ENCODE results near the gene SPOP. TPM values are rescaled to one million over a fixed set of nuclear protein-coding genes. Genes with fewer than 3 reads are reported as not detected.

The SPOP gene
- total RNA-seq, 1 donor, result 59.2 TPM

DNA sequence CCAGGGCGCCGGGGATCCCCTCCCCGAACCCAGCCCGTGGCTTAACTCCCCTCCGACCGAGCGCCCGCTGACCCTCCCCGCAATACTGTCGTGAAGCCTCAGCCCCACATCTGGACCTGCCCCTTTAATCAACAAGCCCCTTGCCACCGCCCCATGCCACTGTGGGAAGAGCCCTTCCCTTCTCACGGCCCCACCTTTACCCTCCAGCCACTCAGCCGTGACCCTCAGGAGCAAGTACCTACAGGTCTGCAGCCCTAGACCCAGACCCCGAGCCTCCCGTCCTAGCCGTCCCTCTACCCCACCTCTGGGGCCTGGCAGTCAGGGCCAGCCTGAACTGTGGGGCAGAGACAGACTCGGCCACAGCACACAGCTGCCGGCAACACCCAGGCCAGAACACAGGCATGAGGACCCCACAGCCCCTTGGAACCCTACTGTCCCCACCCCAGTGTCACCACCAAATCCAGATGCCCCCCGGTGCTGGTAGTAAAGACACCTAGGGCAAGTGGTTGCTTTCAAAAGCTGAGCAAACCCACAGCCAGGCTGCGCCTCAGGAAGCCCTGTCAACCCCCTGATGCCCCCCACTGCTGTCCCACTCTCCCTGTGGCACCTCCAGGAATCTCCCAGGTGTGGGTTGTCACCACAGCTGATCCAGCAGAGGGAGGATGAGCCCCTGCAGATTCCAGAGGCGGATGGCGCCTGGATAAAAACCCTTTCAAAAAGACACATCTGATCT lies 100.8 kb downstream of the SPOP start:
- DNase-seq (ENCODE audit: low read depth), result no peak
- peak overlapping the region; percentile 68 for H3K4me3 ChIP-seq (ENCODE audit: low read depth, low read length)
- TF ChIP-seq, protein P1, sequence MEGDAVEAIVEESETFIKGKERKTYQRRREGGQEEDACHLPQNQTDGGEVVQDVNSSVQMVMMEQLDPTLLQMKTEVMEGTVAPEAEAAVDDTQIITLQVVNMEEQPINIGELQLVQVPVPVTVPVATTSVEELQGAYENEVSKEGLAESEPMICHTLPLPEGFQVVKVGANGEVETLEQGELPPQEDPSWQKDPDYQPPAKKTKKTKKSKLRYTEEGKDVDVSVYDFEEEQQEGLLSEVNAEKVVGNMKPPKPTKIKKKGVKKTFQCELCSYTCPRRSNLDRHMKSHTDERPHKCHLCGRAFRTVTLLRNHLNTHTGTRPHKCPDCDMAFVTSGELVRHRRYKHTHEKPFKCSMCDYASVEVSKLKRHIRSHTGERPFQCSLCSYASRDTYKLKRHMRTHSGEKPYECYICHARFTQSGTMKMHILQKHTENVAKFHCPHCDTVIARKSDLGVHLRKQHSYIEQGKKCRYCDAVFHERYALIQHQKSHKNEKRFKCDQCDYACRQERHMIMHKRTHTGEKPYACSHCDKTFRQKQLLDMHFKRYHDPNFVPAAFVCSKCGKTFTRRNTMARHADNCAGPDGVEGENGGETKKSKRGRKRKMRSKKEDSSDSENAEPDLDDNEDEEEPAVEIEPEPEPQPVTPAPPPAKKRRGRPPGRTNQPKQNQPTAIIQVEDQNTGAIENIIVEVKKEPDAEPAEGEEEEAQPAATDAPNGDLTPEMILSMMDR (IDR thresholded peaks at IDR 0.05; ENCODE audit: insufficient read depth, low read depth, low read length), result no peak

DNA sequence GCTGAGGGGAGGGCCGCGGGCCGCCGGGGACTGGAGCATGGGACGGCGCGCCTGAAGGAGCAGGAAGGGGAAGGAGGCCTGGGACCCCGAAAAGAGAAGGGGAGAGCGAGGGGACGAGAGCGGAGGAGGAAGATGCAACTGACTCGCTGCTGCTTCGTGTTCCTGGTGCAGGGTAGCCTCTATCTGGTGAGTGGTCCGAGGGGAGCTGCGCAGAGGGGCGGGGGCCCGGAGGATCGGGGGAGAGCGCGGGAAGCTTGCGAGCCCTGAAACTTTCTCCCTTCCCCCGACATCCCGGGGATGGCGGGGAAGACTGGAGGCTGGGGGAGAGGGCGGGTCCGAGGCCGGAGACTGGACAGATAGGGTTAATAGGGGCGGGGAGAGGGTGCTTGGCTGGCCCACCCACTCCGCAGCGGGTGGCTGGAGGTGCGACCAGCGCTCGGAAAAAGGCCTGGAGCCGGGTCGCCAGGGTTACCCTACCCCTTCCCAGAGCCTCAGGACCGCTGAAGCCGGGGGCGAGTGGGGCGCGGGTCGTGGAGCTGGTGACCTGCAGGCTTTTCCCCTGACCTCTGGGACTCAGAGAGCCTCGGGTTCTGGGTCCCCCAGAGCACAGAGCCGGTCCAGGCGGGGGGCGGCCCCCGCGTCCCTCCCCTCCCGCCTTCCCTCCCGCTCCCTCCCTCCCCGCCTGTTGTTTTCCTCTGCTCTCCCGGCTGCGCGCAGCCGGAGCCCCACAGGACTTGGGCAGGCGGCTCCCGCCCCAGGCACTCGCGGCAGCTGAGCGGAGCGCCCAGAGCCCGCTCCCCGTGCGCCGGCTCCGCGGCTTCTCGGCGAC lies 101.6 kb downstream of the SPOP start:
- peak; percentile 51 for DNase-seq (ENCODE audit: low read depth)
- TF ChIP-seq, protein P1 (IDR thresholded peaks at IDR 0.05; ENCODE audit: insufficient read depth, low read depth, low read length), result no peak

DNA sequence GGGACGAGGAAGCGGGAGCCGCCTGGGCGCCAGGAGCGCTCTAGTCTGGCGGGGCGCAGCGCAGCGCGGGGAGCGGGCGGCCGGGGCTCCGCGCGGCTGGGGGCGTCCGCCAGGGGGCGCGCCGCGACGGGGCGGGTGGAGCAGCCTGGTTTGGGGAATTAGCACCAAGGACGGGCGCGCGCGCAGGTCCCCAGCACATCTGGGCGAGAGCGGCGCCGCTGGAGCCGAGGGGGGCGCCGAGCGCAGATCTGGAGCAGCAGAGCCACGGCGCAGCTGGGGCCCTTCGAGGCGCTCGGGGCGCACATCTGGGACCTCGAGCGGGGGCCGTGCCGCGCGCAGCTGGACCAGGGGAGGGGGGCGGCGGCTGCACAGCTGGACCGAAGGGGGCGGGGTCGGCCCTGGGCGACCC lies 102.2 kb downstream of the SPOP start, which contains the start of gene NXPH3:
Gene NXPH3, plus strand, starts transcription at position 193 of the 409 bp plus-strand sequence. CDS start 349 bp downstream, outside the sequence.
- DNase-seq (ENCODE audit: low read depth), result peak; percentile 57
- TF ChIP-seq, protein P1 (IDR thresholded peaks at IDR 0.05; ENCODE audit: insufficient read depth, low read depth, low read length), result peak; percentile 33
- H3K4me3 ChIP-seq (ENCODE audit: low read depth, low read length), result peak within 1 kb of the TSS; percentile 68

More for the DNA sequence above, 101.6 kb downstream of the SPOP start:
- H3K4me3 ChIP-seq (ENCODE audit: low read depth, low read length), result peak overlapping the region; percentile 68

DNA sequence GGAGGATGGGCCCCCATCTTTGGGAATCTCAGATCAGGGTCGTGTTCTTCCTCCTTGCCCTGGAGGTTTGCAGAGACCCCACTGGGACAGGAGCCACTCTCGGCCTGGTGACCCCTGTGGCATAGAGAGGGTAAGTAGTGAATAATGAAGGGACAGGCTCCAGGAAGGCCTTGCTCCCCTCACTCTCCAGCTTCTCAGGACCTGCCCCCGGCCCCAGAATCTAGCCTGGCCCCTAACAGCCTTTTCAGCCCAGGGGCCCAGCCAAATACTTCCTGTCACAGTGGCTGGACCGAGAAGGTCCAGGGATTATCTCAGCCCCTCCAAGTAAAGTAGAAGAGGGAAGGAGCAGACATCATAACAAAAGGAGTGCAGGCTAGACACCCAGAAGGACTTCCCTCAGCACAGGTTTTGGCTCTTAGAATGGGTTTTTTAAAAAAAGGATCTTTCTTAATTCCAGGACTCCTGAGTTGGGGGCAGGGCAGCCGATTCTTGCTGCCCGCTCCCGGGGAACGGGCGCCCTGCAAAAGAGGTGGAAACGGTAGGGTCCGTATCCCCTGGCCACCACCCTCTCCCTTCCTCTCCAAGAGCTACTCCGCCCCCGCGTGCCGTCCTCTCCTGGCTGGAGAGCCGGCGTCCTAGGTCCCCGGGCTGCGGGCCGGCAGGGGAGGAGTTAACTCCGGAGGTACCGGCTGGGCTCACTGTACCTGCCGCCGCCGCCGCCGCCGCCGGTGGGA lies 102.8 kb downstream of the SPOP start:
- no peak overlapping the region for H3K4me3 ChIP-seq (ENCODE audit: low read depth, low read length)
- TF ChIP-seq, protein P1 (IDR thresholded peaks at IDR 0.05; ENCODE audit: insufficient read depth, low read depth, low read length), result no peak

DNA sequence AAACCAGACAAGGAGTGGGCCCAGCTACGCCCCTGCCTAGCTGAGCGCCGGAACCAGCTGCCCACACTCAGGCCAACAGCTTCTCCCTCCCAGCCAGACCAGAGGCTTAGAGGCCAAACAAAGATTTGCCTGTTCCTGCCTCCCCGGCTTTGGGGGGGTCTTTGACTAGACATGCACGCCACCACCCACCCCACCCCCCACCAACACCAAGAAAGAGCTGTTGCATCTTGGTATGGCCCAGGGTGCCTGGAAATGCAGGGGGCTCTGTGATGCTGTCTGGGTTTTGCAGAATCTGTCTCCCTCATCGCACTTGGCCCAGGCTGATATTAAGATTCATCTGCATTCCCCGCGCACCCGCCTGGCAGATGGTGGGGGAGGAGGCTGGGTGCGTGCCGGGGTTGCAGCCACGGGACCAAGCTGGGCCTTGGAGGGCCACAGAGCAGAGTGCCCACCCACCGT lies 103.5 kb downstream of the SPOP start:
- no peak for DNase-seq (ENCODE audit: low read depth)
- TF ChIP-seq, protein P1 (IDR thresholded peaks at IDR 0.05; ENCODE audit: insufficient read depth, low read depth, low read length), result no peak
- H3K4me3 ChIP-seq (ENCODE audit: low read depth, low read length), result no peak overlapping the region

More for the DNA sequence above, 102.8 kb downstream of the SPOP start:
- DNase-seq (ENCODE audit: low read depth), result no peak

All from fibroblast of villous mesenchyme (primary cell).